Thyroid gland (tissue), 4 donors: ENCODE measurements around the gene BCAS3. TPM values are rescaled to one million over a fixed set of nuclear protein-coding genes. Genes with fewer than 3 reads are reported as not detected.

Source experiments
- DNase-seq, 2 donors: peaks; one replicate each; pipeline ENCODE4 v3.0.0-alpha.2; 2019
- H3K27ac ChIP-seq, 3 donors: fragments of 200-600 bp; sonication (generic); 1 replicate in 2 of 3; 2 replicates in 1 of 3; pipeline ENCODE4 v1.5.1; 2016 to 2019; ENCODE audit warnings: mild to moderate bottlenecking in 1 of 3, moderate library complexity in 1 of 3
- H3K27me3 ChIP-seq: fragments of 200-600 bp; sonication (generic); one replicate; pipeline ENCODE4 v1.5.1; 2019
- H3K36me3 ChIP-seq, 2 donors: fragments of 200-600 bp; sonication (generic); one replicate each; pipeline ENCODE4 v1.5.1; 2016 to 2019
- H3K4me1 ChIP-seq, 2 donors: fragments of 200-600 bp; sonication (generic); one replicate each; pipeline ENCODE4 v1.5.1; 2017 to 2019
- H3K4me3 ChIP-seq, 3 donors: fragments of 200-600 bp; sonication (generic); replicated peaks in 1 of 3; 1 replicate in 2 of 3; 2 replicates in 1 of 3; pipeline ENCODE4 v1.5.1; 2016; ENCODE audit warnings: mild to moderate bottlenecking in 1 of 3
- H3K9me3 ChIP-seq: fragments of 200-600 bp; sonication (generic); one replicate; pipeline ENCODE4 v1.5.1; 2017
- POLR2A ChIP-seq, 2 donors: fragments of 450-650 bp; IDR thresholded peaks; one replicate each; pipeline ENCODE4 v1.6.1; 2017; ENCODE audit warnings: antibody characterized with exemption in 2 of 2, mild to moderate bottlenecking in 2 of 2, moderate library complexity in 1 of 2
- WGBS, 2 donors: methylation state at CpG; one replicate each; pipeline ENCODE4 v1.1.5; 2017; 5-methylcytosine and 5-hydroxymethylcytosine counted together
- intact Hi-C: fragments of 100-400 bp; cut with DNase I; formaldehyde crosslinking; loops from one replicate; pipeline ENCODE4 v1.15.1; 2023
- total RNA-seq, 4 donors: library from RNA; depleted of rRNA; stranded (reverse); fragments of >200 nt; gene quantifications; one replicate each; pipeline ENCODE4 v1.2.3, GENCODE V29; 2016
- TF ChIP-seq, protein P1 (sequence below), 6 experiments: fragments of 200-600 bp in 3 of 6; fragments of 450-650 bp in 3 of 6; sonication (generic) in 3 of 6; IDR thresholded peaks; one replicate each; pipeline ENCODE4 v1.5.1; 2016 to 2019; ENCODE audit warnings: antibody characterized with exemption in 6 of 6, mild to moderate bottlenecking in 2 of 6, inconsistent platforms in 1 of 6, moderate library complexity in 1 of 6

BCAS3 gene
- total RNA-seq, 4 donors from 2014 or later, result 41.8 to 78.7 (median 51.6) TPM

DNA sequence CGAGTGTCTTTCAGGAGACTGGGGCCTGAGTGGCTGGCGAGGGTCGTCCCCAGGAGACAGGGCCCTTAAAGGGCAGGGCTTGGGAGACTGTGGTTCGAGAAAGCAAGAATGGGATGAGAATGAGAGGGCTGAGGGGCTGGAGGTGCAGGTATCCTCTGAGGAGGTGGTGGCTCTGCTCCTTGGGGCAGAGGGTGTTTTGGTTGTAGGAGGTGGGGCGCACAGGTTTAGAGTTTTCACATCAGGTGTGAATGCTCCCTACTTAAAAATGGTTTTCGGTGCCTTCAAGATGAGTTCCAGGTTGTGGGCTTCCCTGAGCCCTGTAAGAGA lies 430 bp downstream of the BCAS3 start:
- H3K9me3 ChIP-seq, result no peaks in the 10 kb centered on the region
- DNase-seq, result no peak
- WGBS, 2 donors, result 1% methylated on average over 6 of the region's 6 CpGs
- intact Hi-C loops, result no loop called here
- H3K4me1 ChIP-seq, result peaks cover 3 to 14% of the 10 kb centered on the region in 2 donors
- no peaks in the 10 kb centered on the region for H3K36me3 ChIP-seq
- TF ChIP-seq POLR2A (IDR thresholded peaks at IDR 0.05), result no peak
- TF ChIP-seq, protein P1, sequence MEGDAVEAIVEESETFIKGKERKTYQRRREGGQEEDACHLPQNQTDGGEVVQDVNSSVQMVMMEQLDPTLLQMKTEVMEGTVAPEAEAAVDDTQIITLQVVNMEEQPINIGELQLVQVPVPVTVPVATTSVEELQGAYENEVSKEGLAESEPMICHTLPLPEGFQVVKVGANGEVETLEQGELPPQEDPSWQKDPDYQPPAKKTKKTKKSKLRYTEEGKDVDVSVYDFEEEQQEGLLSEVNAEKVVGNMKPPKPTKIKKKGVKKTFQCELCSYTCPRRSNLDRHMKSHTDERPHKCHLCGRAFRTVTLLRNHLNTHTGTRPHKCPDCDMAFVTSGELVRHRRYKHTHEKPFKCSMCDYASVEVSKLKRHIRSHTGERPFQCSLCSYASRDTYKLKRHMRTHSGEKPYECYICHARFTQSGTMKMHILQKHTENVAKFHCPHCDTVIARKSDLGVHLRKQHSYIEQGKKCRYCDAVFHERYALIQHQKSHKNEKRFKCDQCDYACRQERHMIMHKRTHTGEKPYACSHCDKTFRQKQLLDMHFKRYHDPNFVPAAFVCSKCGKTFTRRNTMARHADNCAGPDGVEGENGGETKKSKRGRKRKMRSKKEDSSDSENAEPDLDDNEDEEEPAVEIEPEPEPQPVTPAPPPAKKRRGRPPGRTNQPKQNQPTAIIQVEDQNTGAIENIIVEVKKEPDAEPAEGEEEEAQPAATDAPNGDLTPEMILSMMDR (IDR thresholded peaks at IDR 0.05), result no peak
- H3K4me3 ChIP-seq, result peak overlapping the region; percentile 45 to 91 (median 83)
- H3K27ac ChIP-seq, result peak overlapping the region in 1 of 3 donors; percentile 62
- no peaks in the 10 kb centered on the region for H3K27me3 ChIP-seq

DNA sequence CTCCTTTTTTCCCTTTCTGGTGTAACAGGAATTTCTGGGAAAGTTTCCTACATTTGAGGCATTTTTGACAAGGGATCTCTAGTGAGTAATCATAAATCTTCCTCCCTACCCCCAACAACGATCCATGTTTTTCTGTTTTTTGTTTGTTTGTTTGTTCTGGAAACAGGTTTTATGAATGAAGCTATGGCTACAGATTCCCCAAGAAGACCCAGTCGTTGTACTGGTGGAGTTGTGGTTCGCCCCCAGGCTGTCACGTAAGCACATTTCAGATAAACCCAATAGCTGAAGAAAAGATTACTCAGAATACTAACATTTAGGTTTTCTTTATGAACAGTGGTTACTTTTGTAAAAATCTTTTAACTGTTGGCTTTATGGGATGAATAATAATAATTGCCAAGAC lies 1.6 kb downstream of the BCAS3 start:
- TF ChIP-seq POLR2A (IDR thresholded peaks at IDR 0.05), result no peak
- TF ChIP-seq, protein P1 (IDR thresholded peaks at IDR 0.05), result no peak
- no peak for DNase-seq
- Histone ChIP-seq H3K9me3 (no peaks in the 10 kb centered on the region), H3K27ac (no peak overlapping the region), H3K27me3 (no peaks in the 10 kb centered on the region), H3K36me3 (peaks cover 0 to 4% of the 10 kb centered on the region in 2 donors), H3K4me1 (peaks cover 3 to 14% of the 10 kb centered on the region in 2 donors), H3K4me3 (no peak overlapping the region)
- intact Hi-C loops, result no loop called here
- WGBS, 2 donors, result 87 to 92% methylated on average over 4 of the region's 4 CpGs

DNA sequence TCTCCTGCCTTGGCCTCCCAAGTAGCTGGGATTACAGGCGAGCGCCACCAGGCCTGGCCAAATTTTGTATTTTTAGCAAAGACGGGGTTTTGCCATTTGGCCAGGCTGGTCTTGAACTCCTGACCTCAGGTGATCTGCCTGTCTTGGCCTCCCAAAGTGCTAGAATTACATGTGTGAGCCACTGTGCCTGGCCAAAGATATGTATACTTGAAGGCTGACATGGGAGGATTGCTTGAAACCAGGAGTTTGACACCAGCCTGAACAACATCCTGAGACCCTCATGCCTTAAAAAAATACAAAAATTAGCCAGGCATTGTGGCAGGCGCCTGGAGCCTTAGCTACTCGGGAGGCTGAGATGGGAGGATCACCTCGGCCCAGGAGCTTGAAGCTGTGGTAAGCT lies 3.1 kb downstream of the BCAS3 start:
- H3K36me3 ChIP-seq, result peaks cover 0 to 4% of the 10 kb centered on the region in 2 donors
- DNase-seq, result no peak
- no peak for TF ChIP-seq POLR2A (IDR thresholded peaks at IDR 0.05)
- TF ChIP-seq, protein P1 (IDR thresholded peaks at IDR 0.05), result no peak
- no peaks in the 10 kb centered on the region for H3K27me3 ChIP-seq
- intact Hi-C loops, result no loop called here
- no peak overlapping the region for H3K27ac ChIP-seq
- peaks cover 3 to 14% of the 10 kb centered on the region in 2 donors for H3K4me1 ChIP-seq
- H3K4me3 ChIP-seq, result no peak overlapping the region
- H3K9me3 ChIP-seq, result no peaks in the 10 kb centered on the region
- 95 to 100% methylated on average over 6 of the region's 6 CpGs for WGBS, 2 donors

DNA sequence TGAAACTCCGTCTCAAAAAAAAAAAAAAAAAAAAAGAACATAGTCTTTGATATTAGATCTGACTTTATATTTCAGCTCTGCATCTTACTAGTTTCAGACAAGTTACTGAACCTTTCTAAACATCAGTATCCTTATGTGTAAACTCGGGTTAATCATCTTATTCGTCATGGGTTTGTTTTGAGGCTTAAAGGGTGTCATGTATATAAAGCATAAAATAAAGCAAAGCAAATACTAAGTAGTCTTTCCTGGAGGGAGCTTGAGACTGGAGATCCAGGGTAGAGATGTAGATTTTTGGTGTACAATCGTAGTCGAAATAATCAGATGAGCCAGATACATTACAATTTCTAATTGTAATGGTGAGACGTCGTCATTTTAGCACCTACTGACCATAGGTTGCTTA lies 7.8 kb downstream of the BCAS3 start:
- DNase-seq, result no peak
- H3K27me3 ChIP-seq, result no peaks in the 10 kb centered on the region
- no peaks in the 10 kb centered on the region for H3K4me1 ChIP-seq
- no peak overlapping the region for H3K4me3 ChIP-seq
- H3K36me3 ChIP-seq, result peaks cover 4 to 5% of the 10 kb centered on the region in 2 donors
- no peaks in the 10 kb centered on the region for H3K9me3 ChIP-seq
- TF ChIP-seq, protein P1 (IDR thresholded peaks at IDR 0.05), result no peak
- no peak for TF ChIP-seq POLR2A (IDR thresholded peaks at IDR 0.05)
- no peak overlapping the region for H3K27ac ChIP-seq
- intact Hi-C loops, result no loop called here
- WGBS, 2 donors, result 95 to 96% methylated on average over 7 of the region's 7 CpGs

DNA sequence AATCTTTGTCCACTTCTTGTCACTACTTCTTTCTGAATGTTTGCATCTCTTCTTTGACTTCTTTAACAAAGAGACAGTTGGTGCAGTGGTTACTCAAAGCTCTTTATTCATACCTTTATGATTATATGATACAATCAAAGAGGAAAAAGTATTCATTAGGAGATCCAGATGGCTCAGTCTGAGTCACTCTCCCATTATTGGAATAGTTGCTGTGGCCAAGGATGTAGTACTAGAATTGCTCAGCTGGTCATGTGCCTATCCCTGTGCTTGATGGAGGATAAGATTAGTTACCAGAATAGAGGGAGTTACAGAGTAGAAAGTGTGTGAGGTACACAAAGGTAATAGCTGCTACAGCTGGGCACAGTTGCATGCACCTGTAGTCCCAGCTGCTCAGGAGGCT lies 18.3 kb downstream of the BCAS3 start:
- Histone ChIP-seq H3K27ac (no peak overlapping the region), H3K9me3 (no peaks in the 10 kb centered on the region), H3K4me3 (no peak overlapping the region), H3K4me1 (no peaks in the 10 kb centered on the region), H3K27me3 (no peaks in the 10 kb centered on the region), H3K36me3 (peaks cover 0 to under 1% of the 10 kb centered on the region in 2 donors)
- TF ChIP-seq POLR2A (IDR thresholded peaks at IDR 0.05), result no peak
- TF ChIP-seq, protein P1 (IDR thresholded peaks at IDR 0.05), result no peak
- intact Hi-C loops, result no loop called here
- no peak for DNase-seq
